Activated CD4-positive, alpha-beta T cell treated with anti-CD3 and anti-CD28 coated beads, Interleukin-10, Interleukin-2, amounts not matched to agents 100 ng/mL and 50 ng/mL, durations not matched to agents 16 hours and 8 hours (primary cell): ENCODE data around the gene SMIM35.
"Not testable (repeated sequence)": the region's sequence is repeated elsewhere in the genome, so short reads cannot be mapped to it uniquely, and the experiment has no call there.

ENCODE experiments used
- DNase-seq: peaks from one replicate; pipeline ENCODE4 v3.0.0-alpha.2; 2020

SMIM35 gene

GRCh38 chr11:117979481-117980211, 107.1 kb downstream of the SMIM35 start:
- DNase-seq, result peak; percentile 60

GRCh38 chr11:117978991-117979390, 107.8 kb downstream of the SMIM35 start:
- no peak for DNase-seq

- not testable (repeated sequence) for DNase-seq
Observed at GRCh38 chr11:117978291-117978910, 108.4 kb downstream of the SMIM35 start.

- DNase-seq, result not testable (repeated sequence)
Observed at GRCh38 chr11:117977612-117978264, 109.0 kb downstream of the SMIM35 start.

- no peak for DNase-seq
Observed at GRCh38 chr11:117977029-117977428, 109.7 kb downstream of the SMIM35 start.

GRCh38 chr11:117976445-117976844, 110.3 kb downstream of the SMIM35 start:
- no peak for DNase-seq

- no peak for DNase-seq
Observed at GRCh38 chr11:117973503-117973860, 113.3 kb downstream of the SMIM35 start.

- DNase-seq, result no peak
Observed at GRCh38 chr11:117972629-117973502, 113.9 kb downstream of the SMIM35 start.

GRCh38 chr11:117972044-117972443, 114.7 kb downstream of the SMIM35 start:
- DNase-seq, result no peak

GRCh38 chr11:117970400-117971024, 116.3 kb downstream of the SMIM35 start:
- peak; percentile 73 for DNase-seq

- DNase-seq, result no peak
Observed at GRCh38 chr11:117969160-117969991, 117.4 kb downstream of the SMIM35 start.

GRCh38 chr11:117966908-117967307, 119.9 kb downstream of the SMIM35 start:
- no peak for DNase-seq

GRCh38 chr11:117962826-117963225, 123.9 kb downstream of the SMIM35 start:
- no peak for DNase-seq

- DNase-seq, result no peak
Observed at GRCh38 chr11:117961896-117962295, 124.9 kb downstream of the SMIM35 start.

GRCh38 chr11:117960406-117960805, 126.4 kb downstream of the SMIM35 start:
- DNase-seq, result no peak

GRCh38 chr11:117959438-117960149, 127.2 kb downstream of the SMIM35 start:
- DNase-seq, result no peak

GRCh38 chr11:117958949-117959348, 127.8 kb downstream of the SMIM35 start:
- DNase-seq, result no peak
